ENCODE results near the gene MIDN. TPM values are rescaled to one million over a fixed set of nuclear protein-coding genes. Genes with fewer than 3 reads are reported as not detected.

Gene MIDN
- total and polyA plus RNA-seq, 2 experiments from 2014 or later = 30.1 to 98.4 TPM

GRCh38 chr19:1252221-1252820 lies 3.9 kb downstream of the MIDN start:
- WGBS (ENCODE audit: low lambda C conversion rate, missing lambda C conversion rate) = 15% methylated on average over 20 of the region's 30 CpGs
- H4K20me1 ChIP-seq (ENCODE audit: insufficient read depth, poor library complexity, severe bottlenecking) = peaks cover 37% of the 10 kb centered on the region

DNA sequence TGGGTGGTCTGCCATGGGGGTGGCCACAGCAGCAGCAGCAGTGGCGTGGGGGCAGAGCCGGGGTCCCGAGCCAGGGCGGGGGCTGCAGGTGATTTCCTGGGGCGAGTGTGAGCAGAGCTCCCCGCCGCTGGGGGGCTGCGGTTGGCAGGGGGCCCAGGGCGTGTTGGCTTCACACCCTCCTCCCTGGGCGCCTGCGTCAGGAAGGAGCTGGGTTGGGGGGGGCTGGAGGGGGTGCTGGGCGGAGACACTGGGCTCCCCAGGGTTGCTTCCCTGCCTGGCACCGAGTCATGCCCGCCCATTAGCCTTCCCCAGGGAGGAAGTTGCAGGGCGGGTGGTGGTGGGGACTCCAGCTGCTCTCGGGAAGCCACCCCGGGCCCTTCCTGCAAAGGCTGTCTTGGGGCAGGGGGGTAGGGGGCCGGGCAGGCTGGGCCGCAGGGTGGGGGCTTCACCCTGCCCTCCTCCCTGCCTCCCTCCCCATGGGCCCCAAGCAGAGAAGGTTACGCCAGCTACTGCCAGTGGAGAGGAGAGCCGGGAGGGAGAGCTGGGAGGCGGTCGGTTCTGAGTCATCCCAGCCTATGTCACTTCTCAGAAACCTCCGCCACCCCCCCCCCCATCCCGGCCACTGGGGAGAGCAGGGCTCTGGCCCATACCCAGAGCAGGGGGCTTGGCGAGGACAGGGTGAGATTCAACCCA lies 4.6 kb downstream of the MIDN start:
- H4K20me1 ChIP-seq (ENCODE audit: insufficient read depth, poor library complexity, severe bottlenecking) = peaks cover 42% of the 10 kb centered on the region
- H3K4me1 ChIP-seq (ENCODE audit: insufficient read depth) = peaks cover 39% of the 10 kb centered on the region
- no peaks in the 10 kb centered on the region for H3K9me2 ChIP-seq (replicated peaks; ENCODE audit: insufficient read depth)
- H2AFZ ChIP-seq = no peak overlapping the region
- peaks cover 67% of the 10 kb centered on the region for H3K79me2 ChIP-seq
- no peaks in the 10 kb centered on the region for H3K27me3 ChIP-seq
- DNase-seq (ENCODE audit: low spot score) = peak; percentile 95
- peak overlapping the region; percentile 98 for H3K4me3 ChIP-seq
- TF ChIP-seq EZH2phosphoT487 (IDR thresholded peaks at IDR 0.05; ENCODE audit: low read depth, severe bottlenecking, unreplicated experiment) (no peak), CTCF (IDR thresholded peaks at IDR 0.05; ENCODE audit: poor library complexity) (no peak), EZH2 (IDR thresholded peaks at IDR 0.05; ENCODE audit: borderline replicate concordance) (no peak)
- WGBS (ENCODE audit: low lambda C conversion rate, missing lambda C conversion rate) = 13% methylated on average over 18 of the region's 26 CpGs
- H3K36me3 ChIP-seq (replicated peaks; ENCODE audit: insufficient read depth, low read depth) = no peaks in the 10 kb centered on the region
- H3K9me3 ChIP-seq (ENCODE audit: low read depth) = no peaks in the 10 kb centered on the region
- peak overlapping the region; percentile 98 for H3K27ac ChIP-seq
- peak overlapping the region; percentile 91 for H3K4me2 ChIP-seq

More at GRCh38 chr19:1252221-1252820, 3.9 kb downstream of the MIDN start:
- H3K79me2 ChIP-seq = peaks cover 67% of the 10 kb centered on the region
- no peaks in the 10 kb centered on the region for H3K9me2 ChIP-seq (replicated peaks; ENCODE audit: insufficient read depth)
- peak overlapping the region; percentile 98 for H3K4me3 ChIP-seq
- H3K36me3 ChIP-seq (replicated peaks; ENCODE audit: insufficient read depth, low read depth) = no peaks in the 10 kb centered on the region
- H3K9me3 ChIP-seq (ENCODE audit: low read depth) = no peaks in the 10 kb centered on the region
- TF ChIP-seq CTCF (IDR thresholded peaks at IDR 0.05; ENCODE audit: poor library complexity) = no peak
- H3K4me1 ChIP-seq (ENCODE audit: insufficient read depth) = peaks cover 38% of the 10 kb centered on the region
- DNase-seq (ENCODE audit: low spot score) = peak; percentile 85
- no peak overlapping the region for H2AFZ ChIP-seq
- peak overlapping the region; percentile 91 for H3K4me2 ChIP-seq
- peak overlapping the region; percentile 98 for H3K27ac ChIP-seq
- no peaks in the 10 kb centered on the region for H3K27me3 ChIP-seq

- Histone ChIP-seq H3K4me2 (peak overlapping the region; percentile 91), H3K4me1 (ENCODE audit: insufficient read depth) (peaks cover 45% of the 10 kb centered on the region)
Observed at GRCh38 chr19:1253514-1254080, 5.2 kb downstream of the MIDN start.

More at GRCh38 chr19:1253514-1254080, 5.2 kb downstream of the MIDN start:
- Histone ChIP-seq H3K36me3 (replicated peaks; ENCODE audit: insufficient read depth, low read depth) (no peaks in the 10 kb centered on the region), H4K20me1 (ENCODE audit: insufficient read depth, poor library complexity, severe bottlenecking) (peaks cover 42% of the 10 kb centered on the region), H3K9me3 (ENCODE audit: low read depth) (no peaks in the 10 kb centered on the region), H3K9me2 (replicated peaks; ENCODE audit: insufficient read depth) (no peaks in the 10 kb centered on the region), H3K79me2 (peaks cover 67% of the 10 kb centered on the region), H3K27me3 (no peaks in the 10 kb centered on the region), H3K27ac (peak overlapping the region; percentile 98), H2AFZ (no peak overlapping the region), H3K4me3 (no peak overlapping the region)
- WGBS (ENCODE audit: low lambda C conversion rate, missing lambda C conversion rate) = 54% methylated on average over 18 of the region's 23 CpGs
- peak; percentile 88 for DNase-seq (ENCODE audit: low spot score)
- TF ChIP-seq CTCF (IDR thresholded peaks at IDR 0.05; ENCODE audit: poor library complexity) (no peak), EZH2 (IDR thresholded peaks at IDR 0.05; ENCODE audit: borderline replicate concordance) (no peak), EZH2phosphoT487 (IDR thresholded peaks at IDR 0.05; ENCODE audit: low read depth, severe bottlenecking, unreplicated experiment) (no peak)

Data from hepatocyte (in vitro differentiated cells).